Liver (tissue), 9 donors: Measurements from ENCODE around the gene GNG11. TPM values are rescaled to one million over a fixed set of nuclear protein-coding genes. Genes with fewer than 3 reads are reported as not detected.

Experiments
- DNase-seq: peaks from one replicate; pipeline ENCODE4 v3.0.0-alpha.2; 2017; ENCODE audit warnings: low spot score
- H3K27ac ChIP-seq, 2 donors: one replicate each; pipeline ENCODE4 v1.7.0; 2013; ENCODE audit warnings: inconsistent platforms in 2 of 2, low read length in 2 of 2, control low read depth in 1 of 2, low read depth in 1 of 2, mild to moderate bottlenecking in 1 of 2
- H3K27me3 ChIP-seq, 4 donors: one replicate each; pipeline versions ENCODE4 v1.6.1 to v1.7.0; 2013; ENCODE audit warnings: low read length in 3 of 4, inconsistent platforms in 1 of 4, mild to moderate bottlenecking in 1 of 4, moderate library complexity in 1 of 4; ENCODE audit not compliant: control insufficient read depth in 4 of 4, insufficient read depth in 4 of 4
- H3K36me3 ChIP-seq, 4 donors: one replicate each; pipeline versions ENCODE4 v1.6.1 to v1.7.0; 2013; ENCODE audit warnings: low read length in 3 of 4, mild to moderate bottlenecking in 3 of 4, low read depth in 1 of 4, moderate library complexity in 1 of 4; ENCODE audit not compliant: control insufficient read depth in 4 of 4, insufficient read depth in 3 of 4
- H3K4me1 ChIP-seq, 4 donors: one replicate each; pipeline versions ENCODE4 v1.6.1 to v1.7.0; 2013; ENCODE audit warnings: low read length in 3 of 4, mild to moderate bottlenecking in 3 of 4, moderate library complexity in 1 of 4; ENCODE audit not compliant: control insufficient read depth in 4 of 4, insufficient read depth in 4 of 4
- H3K4me3 ChIP-seq, 3 donors: one replicate each; pipeline versions ENCODE4 v1.6.1 to v1.7.0; 2013; ENCODE audit warnings: low read length in 3 of 3, control low read depth in 1 of 3, low read depth in 1 of 3, mild to moderate bottlenecking in 1 of 3
- H3K9ac ChIP-seq, 2 donors: one replicate each; pipeline ENCODE4 v1.7.0; 2013; ENCODE audit warnings: low read length in 2 of 2, mild to moderate bottlenecking in 2 of 2, moderate library complexity in 2 of 2, control low read depth in 1 of 2, low read depth in 1 of 2
- H3K9me3 ChIP-seq, 4 donors: one replicate each; pipeline versions ENCODE4 v1.6.1 to v1.7.0; 2013; ENCODE audit warnings: low read length in 3 of 4; ENCODE audit not compliant: control insufficient read depth in 4 of 4
- CTCF ChIP-seq: fragments of 150-350 bp; IDR thresholded peaks from 2 replicates; pipeline ENCODE4 v1.5.1; 2017; ENCODE audit warnings: improper control_type of control experiment, low read depth, low read length; ENCODE audit not compliant: missing input control
- EGR1 ChIP-seq, 2 donors: IDR thresholded peaks; 2 replicates each; pipeline ENCODE4 v1.6.1; 2016 to 2018; ENCODE audit warnings: antibody characterized with exemption in 2 of 2, low read depth in 2 of 2
- FOXA2 ChIP-seq: IDR thresholded peaks from 2 replicates; pipeline ENCODE4 v1.6.1; 2016; ENCODE audit warnings: antibody characterized with exemption
- GABPA ChIP-seq, 2 donors: IDR thresholded peaks in 1 of 2; conservative IDR thresholded peaks in 1 of 2; 2 replicates each; pipeline ENCODE4 v1.6.1; 2016; ENCODE audit warnings: antibody characterized with exemption in 2 of 2, mild to moderate bottlenecking in 1 of 2, moderate library complexity in 1 of 2
- HNF4A ChIP-seq, 2 donors: conservative IDR thresholded peaks; 2 replicates each; pipeline ENCODE4 v1.6.1; 2016; ENCODE audit warnings: antibody characterized with exemption in 2 of 2, mild to moderate bottlenecking in 2 of 2
- HNF4G ChIP-seq: IDR thresholded peaks from 2 replicates; pipeline ENCODE4 v1.6.1; 2016; ENCODE audit warnings: antibody characterized with exemption
- JUND ChIP-seq, 2 donors: IDR thresholded peaks; 2 replicates each; pipeline ENCODE4 v1.6.1; 2016; ENCODE audit warnings: antibody characterized with exemption in 2 of 2
- MAX ChIP-seq: IDR thresholded peaks from 2 replicates; pipeline ENCODE4 v1.6.1; 2016; ENCODE audit warnings: antibody characterized with exemption
- RAD21 ChIP-seq, 2 donors: IDR thresholded peaks; 2 replicates each; pipeline ENCODE4 v1.6.1; 2016; ENCODE audit warnings: antibody characterized with exemption in 2 of 2, mild to moderate bottlenecking in 2 of 2
- REST ChIP-seq: IDR thresholded peaks from 2 replicates; pipeline ENCODE4 v1.6.1; 2016; ENCODE audit warnings: antibody characterized with exemption, mild to moderate bottlenecking
- RXRA ChIP-seq, 2 donors: IDR thresholded peaks; 2 replicates each; pipeline ENCODE4 v1.6.1; 2017 to 2018; ENCODE audit warnings: antibody characterized with exemption in 2 of 2, mild to moderate bottlenecking in 1 of 2
- YY1 ChIP-seq: IDR thresholded peaks from 2 replicates; pipeline ENCODE4 v1.6.1; 2016; ENCODE audit warnings: antibody characterized with exemption, mild to moderate bottlenecking
- ZBTB33 ChIP-seq: IDR thresholded peaks from 2 replicates; pipeline ENCODE4 v1.6.1; 2016; ENCODE audit warnings: antibody characterized with exemption
- WGBS: extraction: QIAGEN DNeasy Blood & Tissue Kit; methylation state at CpG from one replicate; pipeline ENCODE4 v1.1.7; 2013; 5-methylcytosine and 5-hydroxymethylcytosine counted together
- polyA plus RNA-seq, 2 donors: library from polyadenylated mRNA; stranded (reverse) in 1 of 2; unstranded in 1 of 2; fragments of 200-250 nt in 1 of 2; fragments of >200 nt in 1 of 2; fragmentation: Nextera tagmentation in 1 of 2; extraction: Ambion mirVana in 1 of 2; gene quantifications; one replicate each; pipeline versions ENCODE4 v1.2.1 to v1.2.3, GENCODE V29; 2013 to 2015
- total RNA-seq, 2 donors: library from RNA; depleted of rRNA; stranded (reverse); fragments of >200 nt; gene quantifications; one replicate each; pipeline ENCODE4 v1.2.3, GENCODE V29; 2014
- donor health status: healthy.
- donor health status: healthy.
- donor health status: healthy.
- donor health status: healthy.
- donor health status: healthy.

Gene GNG11
- total and polyA plus RNA-seq, 4 donors: 4.0 to 11.1 (median 6.1) TPM

GRCh38 chr7:93877742-93878141, 43.8 kb upstream of the GNG11 start:
- Histone ChIP-seq H3K4me3 (no peak overlapping the region), H3K36me3 (no peaks in the 10 kb centered on the region), H3K9me3 (peaks cover 0 to 7% (median 2%) of the 10 kb centered on the region in 4 donors), H3K27me3 (no peaks in the 10 kb centered on the region), H3K4me1 (no peaks in the 10 kb centered on the region), H3K27ac (no peak overlapping the region), H3K9ac (no peak overlapping the region)
- WGBS: 73% methylated on average over 3 of the region's 3 CpGs
- DNase-seq: no peak
- no peak for TF ChIP-seq ZBTB33
- TF ChIP-seq RXRA (IDR thresholded peaks at IDR 0.05): no peak
- TF ChIP-seq RAD21 (IDR thresholded peaks at IDR 0.05): peak in 1 of 2 donors; percentile 9

GRCh38 chr7:93879356-93879755, 42.2 kb upstream of the GNG11 start:
- Histone ChIP-seq H3K9ac (no peak overlapping the region), H3K9me3 (peaks cover 0 to 7% (median 2%) of the 10 kb centered on the region in 4 donors), H3K27ac (no peak overlapping the region), H3K27me3 (no peaks in the 10 kb centered on the region), H3K36me3 (no peaks in the 10 kb centered on the region), H3K4me3 (no peak overlapping the region), H3K4me1 (no peaks in the 10 kb centered on the region)
- TF ChIP-seq EGR1 (IDR thresholded peaks at IDR 0.05; ENCODE audit: low read depth in 2 of 2) (no peak), RXRA (IDR thresholded peaks at IDR 0.05) (no peak), FOXA2 (no peak), HNF4G (no peak), HNF4A (conservative IDR thresholded peaks at IDR 0.05) (no peak), REST (no peak), GABPA (IDR thresholded peaks at IDR 0.05 in 1 of 2, conservative IDR thresholded peaks at IDR 0.05 in 1 of 2) (no peak), CTCF (no peak), JUND (IDR thresholded peaks at IDR 0.05) (no peak), YY1 (no peak), RAD21 (IDR thresholded peaks at IDR 0.05) (no peak), MAX (no peak)
- no peak for DNase-seq
